PC-3 (cell line): Measurements from ENCODE around the gene LINC00237. TPM values are rescaled to one million over a fixed set of nuclear protein-coding genes. Genes with fewer than 3 reads are reported as not detected.
A peak's percentile ranks its signal among the peaks of the same experiment; 100 is the strongest.

Source experiments
- ATAC-seq: fragments of 200-7000 bp; cut with Tn5 transposase; 2 replicates; pipeline ENCODE4 v1.9.1; 2020; ENCODE audit warnings: mild to moderate bottlenecking, moderate library complexity
- BruUV-seq: library from RNA; stranded (reverse); fragments of 400-500 nt; replicated peaks from 2 replicates; lab custom pipeline; 2021; lab: Mats Ljungman, UMichigan
- CTCF ChIA-PET: fragments of 300-600 bp; sonication (Branson Sonifier 250); formaldehyde crosslinking; loops from one replicate; lab custom pipeline; 2022; ENCODE audit warnings: antibody characterized with exemption; lab: Charles Lee
- POLR2A ChIA-PET: fragments of 300-600 bp; sonication (Branson Sonifier 250); formaldehyde crosslinking; loops from one replicate; lab custom pipeline; 2022; ENCODE audit warnings: antibody characterized with exemption; ENCODE audit not compliant: unreplicated experiment; lab: Charles Lee
- DNase-seq: peaks from one replicate; pipeline ENCODE4 v3.0.0-alpha.2; 2015
- H2AFZ ChIP-seq: fragments of 300-600 bp; sonication (generic); 2 replicates; pipeline ENCODE4 v1.6.0; 2016; ENCODE audit warnings: antibody characterized with exemption, low read length
- H3F3A ChIP-seq: fragments of 300-600 bp; sonication (generic); one replicate; pipeline ENCODE4 v1.6.0; 2017; ENCODE audit warnings: antibody characterized with exemption, low read length, control low read depth, mild to moderate bottlenecking; ENCODE audit not compliant: unreplicated experiment
- H3K27ac ChIP-seq: fragments of 300-600 bp; sonication (generic); 2 replicates; pipeline ENCODE4 v1.5.1; 2016; ENCODE audit warnings: mild to moderate bottlenecking, low read length
- H3K27me3 ChIP-seq: fragments of 300-600 bp; sonication (generic); 2 replicates; pipeline ENCODE4 v1.6.1; 2016; ENCODE audit warnings: low read length, mixed read lengths
- H3K36me3 ChIP-seq: fragments of 300-600 bp; sonication (generic); 2 replicates; pipeline ENCODE4 v1.6.1; 2016; ENCODE audit warnings: low read depth, mixed run types, low read length, mixed read lengths
- H3K4me1 ChIP-seq: fragments of 300-600 bp; sonication (generic); 2 replicates; pipeline ENCODE4 v1.5.1; 2016; ENCODE audit warnings: low read length; ENCODE audit not compliant: insufficient read depth
- H3K4me2 ChIP-seq: fragments of 300-600 bp; sonication (generic); 2 replicates; pipeline ENCODE4 v1.6.0; 2016; ENCODE audit warnings: low read length
- H3K4me3 ChIP-seq: fragments of 300-600 bp; sonication (generic); 2 replicates; pipeline ENCODE4 v1.5.1; 2016; ENCODE audit warnings: mild to moderate bottlenecking, low read length, mixed read lengths
- H3K79me2 ChIP-seq: fragments of 300-600 bp; sonication (generic); 2 replicates; pipeline ENCODE4 v1.6.1; 2017; ENCODE audit warnings: low read length, mixed read lengths
- H3K9ac ChIP-seq: fragments of 300-600 bp; sonication (generic); 2 replicates; pipeline ENCODE4 v1.6.0; 2016; ENCODE audit warnings: mild to moderate bottlenecking, low read length
- H3K9me2 ChIP-seq: fragments of 300-600 bp; sonication (generic); replicated peaks from 2 replicates; pipeline ENCODE4 v1.6.1; 2016; ENCODE audit warnings: mixed run types, low read length, mixed read lengths
- H3K9me3 ChIP-seq: fragments of 300-600 bp; sonication (generic); 2 replicates; pipeline ENCODE4 v1.6.1; 2016; ENCODE audit warnings: low read length, mixed read lengths
- H4K20me1 ChIP-seq: fragments of 300-600 bp; sonication (generic); 2 replicates; pipeline ENCODE4 v1.6.1; 2016; ENCODE audit warnings: low read length, mixed read lengths
- CTCF ChIP-seq: fragments of 300-600 bp; sonication (generic); conservative IDR thresholded peaks from 2 replicates; pipeline ENCODE4 v1.5.1; 2017; ENCODE audit warnings: antibody characterized with exemption, low read depth, mild to moderate bottlenecking, low read length
- EZH2 ChIP-seq: fragments of 300-600 bp; sonication (generic); IDR thresholded peaks from one replicate; pipeline ENCODE4 v1.6.1; 2017; ENCODE audit warnings: antibody characterized with exemption, mild to moderate bottlenecking, low read length; ENCODE audit not compliant: unreplicated experiment
- EZH2phosphoT487 ChIP-seq: fragments of 300-600 bp; sonication (generic); IDR thresholded peaks from 2 replicates; pipeline ENCODE4 v1.6.1; 2018; ENCODE audit warnings: mild to moderate bottlenecking, antibody characterized with exemption, low read length, borderline replicate concordance
- intact Hi-C: fragments of 100-400 bp; cut with micrococcal nuclease; formaldehyde crosslinking; loops from 2 replicates; pipeline ENCODE4 v1.9.0; 2023
- total RNA-seq: library from RNA; depleted of rRNA; stranded (reverse); fragments of >200 nt; gene quantifications from 2 replicates; pipeline ENCODE4 v1.2.3, GENCODE V29; 2014

The LINC00237 gene
- total RNA-seq, 1 experiment from 2014 or later, result not detected

GRCh38 chr20:21050710-21051109 is 55.4 kb downstream of the LINC00237 start:
- H3K9ac ChIP-seq, result no peak overlapping the region
- ChIA-PET CTCF (no interaction called here), POLR2A (interaction anchor here (0.6 kb wide), 1 partner anchor 831 kb away, joined by 6 read pairs; no protein-coding TSS in a partner anchor)
- no peak overlapping the region for H3K27ac ChIP-seq
- ATAC-seq, result no peak
- no peaks in the 10 kb centered on the region for H3F3A ChIP-seq
- no peaks in the 10 kb centered on the region for H3K9me2 ChIP-seq
- intact Hi-C loops, result loop anchor here (5.0 kb wide), 1 partner anchor 457 kb away; no protein-coding TSS in a partner anchor
- H3K4me1 ChIP-seq, result no peaks in the 10 kb centered on the region
- H3K4me3 ChIP-seq, result no peak overlapping the region
- DNase-seq, result no peak
- BruUV-seq, result no TSS peak
- TF ChIP-seq EZH2, result no peak
- no peak for TF ChIP-seq EZH2phosphoT487
- no peak for TF ChIP-seq CTCF
- H2AFZ ChIP-seq, result no peak overlapping the region
- no peaks in the 10 kb centered on the region for H3K36me3 ChIP-seq
- no peaks in the 10 kb centered on the region for H3K79me2 ChIP-seq
- no peak overlapping the region for H3K4me2 ChIP-seq
- H3K27me3 ChIP-seq, result peaks cover 36% of the 10 kb centered on the region
- H4K20me1 ChIP-seq, result no peaks in the 10 kb centered on the region
- no peaks in the 10 kb centered on the region for H3K9me3 ChIP-seq

GRCh38 chr20:21049305-21049828 is 56.8 kb downstream of the LINC00237 start:
- Histone ChIP-seq H3K9me3 (no peaks in the 10 kb centered on the region), H3K36me3 (no peaks in the 10 kb centered on the region), H3K79me2 (no peaks in the 10 kb centered on the region), H3K27ac (no peak overlapping the region), H3K4me2 (no peak overlapping the region), H3F3A (no peaks in the 10 kb centered on the region), H3K4me1 (no peaks in the 10 kb centered on the region), H3K9me2 (no peaks in the 10 kb centered on the region), H3K4me3 (no peak overlapping the region), H2AFZ (no peak overlapping the region), H3K27me3 (peaks cover 38% of the 10 kb centered on the region), H4K20me1 (no peaks in the 10 kb centered on the region), H3K9ac (no peak overlapping the region)
- ChIA-PET POLR2A (no interaction called here), CTCF (no interaction called here)
- TF ChIP-seq EZH2 (no peak), EZH2phosphoT487 (no peak), CTCF (no peak)
- intact Hi-C loops, result no loop called here
- no TSS peak for BruUV-seq
- DNase-seq (no peak), ATAC-seq (no peak)

DNA sequence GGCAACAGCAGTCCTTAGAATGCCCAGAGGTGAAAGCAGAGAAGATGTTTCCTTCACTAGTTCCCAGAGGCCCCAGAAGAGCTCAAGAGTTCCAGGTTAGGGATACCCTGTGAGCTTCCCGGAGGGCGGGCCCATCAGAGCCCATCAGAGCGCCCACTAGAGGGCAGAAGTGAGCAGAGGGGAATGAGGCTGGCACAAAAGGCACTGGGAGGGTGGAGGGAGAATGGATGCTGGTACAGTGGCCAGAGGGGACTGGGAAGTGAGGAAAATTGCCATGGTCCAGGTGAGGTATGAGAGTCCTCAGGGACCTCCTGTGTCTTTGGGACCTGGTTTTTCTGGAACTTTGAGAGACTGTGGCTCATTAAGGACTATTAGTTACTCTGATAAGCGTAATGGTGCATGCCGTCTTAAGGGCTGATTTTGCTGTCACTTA is 57.3 kb downstream of the LINC00237 start:
- Histone ChIP-seq H3F3A (no peaks in the 10 kb centered on the region), H3K36me3 (no peaks in the 10 kb centered on the region), H3K27me3 (peaks cover 42% of the 10 kb centered on the region), H3K4me1 (no peaks in the 10 kb centered on the region), H3K27ac (no peak overlapping the region), H2AFZ (no peak overlapping the region), H4K20me1 (no peaks in the 10 kb centered on the region), H3K79me2 (no peaks in the 10 kb centered on the region), H3K4me3 (no peak overlapping the region), H3K9me2 (no peaks in the 10 kb centered on the region), H3K9me3 (no peaks in the 10 kb centered on the region), H3K4me2 (no peak overlapping the region), H3K9ac (no peak overlapping the region)
- TF ChIP-seq CTCF (peak; percentile 92), EZH2phosphoT487 (no peak)
- ChIA-PET CTCF (interaction anchor here (0.6 kb wide), 2 partner anchors 49 to 204 kb away, joined by 3 read pairs; no protein-coding TSS in a partner anchor), POLR2A (no interaction called here)
- no TSS peak for BruUV-seq
- peak; percentile 72 for DNase-seq
- intact Hi-C loops, result no loop called here
- peak; percentile 77 for ATAC-seq
